H1 (cell line): Measurements from ENCODE around the gene ZGRF1. TPM values are rescaled to one million over a fixed set of nuclear protein-coding genes. Genes with fewer than 3 reads are reported as not detected.

ENCODE experiments used
- CBX5 ChIP-seq: fragments of 300-800, 300-1000 bp; sonication (generic); IDR thresholded peaks from 2 replicates; pipeline ENCODE4 v1.7.1; 2016; ENCODE audit warnings: antibody characterized with exemption, low read length, low read depth
- JUN ChIP-seq: IDR thresholded peaks from 2 replicates; pipeline ENCODE4 v1.6.1; 2011; ENCODE audit warnings: low read depth, mild to moderate bottlenecking, improper control_type of control experiment, low read length
- NRF1 ChIP-seq: IDR thresholded peaks from 2 replicates; pipeline ENCODE4 v1.6.1; 2011; ENCODE audit warnings: mild to moderate bottlenecking, low read depth, low read length, improper control_type of control experiment
- RNF2 ChIP-seq: fragments of 200-900, 300-1000 bp; sonication (generic); IDR thresholded peaks from 2 replicates; pipeline ENCODE4 v1.7.1; 2016; ENCODE audit warnings: borderline replicate concordance, low read depth, mild to moderate bottlenecking, antibody characterized with exemption, low read length; ENCODE audit not compliant: poor library complexity, severe bottlenecking; ENCODE audit errors: missing control alignments
- SIRT6 ChIP-seq: IDR thresholded peaks from one replicate; pipeline ENCODE4 v1.7.1; 2012; ENCODE audit warnings: low read length, inconsistent platforms
- SRF ChIP-seq: IDR thresholded peaks from 2 replicates; pipeline ENCODE4 v1.6.1; 2011; ENCODE audit warnings: mild to moderate bottlenecking, low read depth, low read length, moderate library complexity
- polyA plus RNA-seq, 7 experiments: library from polyadenylated mRNA; depleted of rRNA in 3 of 7; stranded (reverse) in 5 of 7; unstranded in 2 of 7; fragments of >200 nt in 5 of 7; fragments of 200-250 nt in 2 of 7; gene quantifications; 1 replicate in 5 of 7; 2 replicates in 1 of 7; 4 replicates in 1 of 7; pipeline versions ENCODE4 v1.2.1 to v1.2.3, GENCODE V29; 2011 to 2013; ENCODE audit warnings: missing spikeins in 2 of 7, mixed read lengths in 2 of 7
- total RNA-seq: library from RNA; stranded (reverse); fragmentation: NEBNext Ultra II Directional; extraction: Animal tissue kit (Norgen Biotek cat#: 25700); gene quantifications from 2 replicates; pipeline ENCODE4 v1.2.1, GENCODE V29; 2021
- TF ChIP-seq, protein P1 (sequence below): fragments of 300-600 bp; sonication (generic); IDR thresholded peaks from 2 replicates; pipeline ENCODE4 v1.7.1; 2012; ENCODE audit warnings: low read length, moderate library complexity, mild to moderate bottlenecking, inconsistent platforms; ENCODE audit not compliant: insufficient replicate concordance

ZGRF1 gene
- total and polyA plus RNA-seq, 2 of the 8 experiments (the other 6 are each of a cell fraction or from before 2014, with no cell fraction given): 12.0 to 44.6 TPM

DNA sequence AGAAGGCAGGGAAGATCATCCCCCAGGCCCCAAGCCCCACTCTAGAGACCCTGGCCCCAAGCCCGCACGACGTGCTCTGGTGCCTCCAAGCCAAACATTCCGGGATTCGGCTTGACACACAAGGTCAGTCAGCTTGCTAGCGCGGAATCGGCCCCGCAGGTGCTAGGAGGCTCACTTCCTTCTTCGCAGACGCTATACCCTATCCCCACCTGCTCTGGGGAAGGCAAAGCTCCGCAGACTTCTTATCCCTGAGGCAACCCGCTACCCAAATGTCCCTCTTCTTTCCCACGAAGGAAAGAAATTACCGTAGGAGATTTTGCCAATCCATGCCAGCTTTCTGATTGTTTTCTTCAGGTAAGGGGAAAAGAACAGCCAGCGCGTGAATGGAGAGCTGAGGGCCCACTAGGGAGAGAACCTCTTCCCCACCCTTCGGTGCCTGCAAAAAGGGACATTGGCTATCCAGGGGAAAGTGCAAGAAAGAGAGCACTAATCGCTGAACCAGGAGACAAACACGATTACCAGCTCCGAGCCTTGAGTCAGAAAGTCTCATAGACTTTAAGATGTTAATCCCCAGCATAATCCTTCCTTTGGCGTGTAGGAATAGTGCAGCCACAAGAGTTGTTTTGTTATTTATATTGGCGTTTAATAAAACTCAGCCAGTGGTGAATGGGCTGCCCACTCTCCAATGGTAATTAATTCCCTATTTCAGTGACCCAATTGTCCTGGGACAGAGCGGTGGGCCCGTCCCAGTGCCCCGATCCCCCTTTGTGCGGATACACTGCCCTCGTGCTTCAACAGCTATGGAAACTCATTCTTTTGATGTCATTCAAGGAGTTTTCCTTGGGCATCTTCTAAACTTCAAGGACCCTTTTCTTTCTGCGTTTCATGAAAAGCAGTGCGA is 115.3 kb downstream of the ZGRF1 start (continued):
- TF ChIP-seq, protein P1, sequence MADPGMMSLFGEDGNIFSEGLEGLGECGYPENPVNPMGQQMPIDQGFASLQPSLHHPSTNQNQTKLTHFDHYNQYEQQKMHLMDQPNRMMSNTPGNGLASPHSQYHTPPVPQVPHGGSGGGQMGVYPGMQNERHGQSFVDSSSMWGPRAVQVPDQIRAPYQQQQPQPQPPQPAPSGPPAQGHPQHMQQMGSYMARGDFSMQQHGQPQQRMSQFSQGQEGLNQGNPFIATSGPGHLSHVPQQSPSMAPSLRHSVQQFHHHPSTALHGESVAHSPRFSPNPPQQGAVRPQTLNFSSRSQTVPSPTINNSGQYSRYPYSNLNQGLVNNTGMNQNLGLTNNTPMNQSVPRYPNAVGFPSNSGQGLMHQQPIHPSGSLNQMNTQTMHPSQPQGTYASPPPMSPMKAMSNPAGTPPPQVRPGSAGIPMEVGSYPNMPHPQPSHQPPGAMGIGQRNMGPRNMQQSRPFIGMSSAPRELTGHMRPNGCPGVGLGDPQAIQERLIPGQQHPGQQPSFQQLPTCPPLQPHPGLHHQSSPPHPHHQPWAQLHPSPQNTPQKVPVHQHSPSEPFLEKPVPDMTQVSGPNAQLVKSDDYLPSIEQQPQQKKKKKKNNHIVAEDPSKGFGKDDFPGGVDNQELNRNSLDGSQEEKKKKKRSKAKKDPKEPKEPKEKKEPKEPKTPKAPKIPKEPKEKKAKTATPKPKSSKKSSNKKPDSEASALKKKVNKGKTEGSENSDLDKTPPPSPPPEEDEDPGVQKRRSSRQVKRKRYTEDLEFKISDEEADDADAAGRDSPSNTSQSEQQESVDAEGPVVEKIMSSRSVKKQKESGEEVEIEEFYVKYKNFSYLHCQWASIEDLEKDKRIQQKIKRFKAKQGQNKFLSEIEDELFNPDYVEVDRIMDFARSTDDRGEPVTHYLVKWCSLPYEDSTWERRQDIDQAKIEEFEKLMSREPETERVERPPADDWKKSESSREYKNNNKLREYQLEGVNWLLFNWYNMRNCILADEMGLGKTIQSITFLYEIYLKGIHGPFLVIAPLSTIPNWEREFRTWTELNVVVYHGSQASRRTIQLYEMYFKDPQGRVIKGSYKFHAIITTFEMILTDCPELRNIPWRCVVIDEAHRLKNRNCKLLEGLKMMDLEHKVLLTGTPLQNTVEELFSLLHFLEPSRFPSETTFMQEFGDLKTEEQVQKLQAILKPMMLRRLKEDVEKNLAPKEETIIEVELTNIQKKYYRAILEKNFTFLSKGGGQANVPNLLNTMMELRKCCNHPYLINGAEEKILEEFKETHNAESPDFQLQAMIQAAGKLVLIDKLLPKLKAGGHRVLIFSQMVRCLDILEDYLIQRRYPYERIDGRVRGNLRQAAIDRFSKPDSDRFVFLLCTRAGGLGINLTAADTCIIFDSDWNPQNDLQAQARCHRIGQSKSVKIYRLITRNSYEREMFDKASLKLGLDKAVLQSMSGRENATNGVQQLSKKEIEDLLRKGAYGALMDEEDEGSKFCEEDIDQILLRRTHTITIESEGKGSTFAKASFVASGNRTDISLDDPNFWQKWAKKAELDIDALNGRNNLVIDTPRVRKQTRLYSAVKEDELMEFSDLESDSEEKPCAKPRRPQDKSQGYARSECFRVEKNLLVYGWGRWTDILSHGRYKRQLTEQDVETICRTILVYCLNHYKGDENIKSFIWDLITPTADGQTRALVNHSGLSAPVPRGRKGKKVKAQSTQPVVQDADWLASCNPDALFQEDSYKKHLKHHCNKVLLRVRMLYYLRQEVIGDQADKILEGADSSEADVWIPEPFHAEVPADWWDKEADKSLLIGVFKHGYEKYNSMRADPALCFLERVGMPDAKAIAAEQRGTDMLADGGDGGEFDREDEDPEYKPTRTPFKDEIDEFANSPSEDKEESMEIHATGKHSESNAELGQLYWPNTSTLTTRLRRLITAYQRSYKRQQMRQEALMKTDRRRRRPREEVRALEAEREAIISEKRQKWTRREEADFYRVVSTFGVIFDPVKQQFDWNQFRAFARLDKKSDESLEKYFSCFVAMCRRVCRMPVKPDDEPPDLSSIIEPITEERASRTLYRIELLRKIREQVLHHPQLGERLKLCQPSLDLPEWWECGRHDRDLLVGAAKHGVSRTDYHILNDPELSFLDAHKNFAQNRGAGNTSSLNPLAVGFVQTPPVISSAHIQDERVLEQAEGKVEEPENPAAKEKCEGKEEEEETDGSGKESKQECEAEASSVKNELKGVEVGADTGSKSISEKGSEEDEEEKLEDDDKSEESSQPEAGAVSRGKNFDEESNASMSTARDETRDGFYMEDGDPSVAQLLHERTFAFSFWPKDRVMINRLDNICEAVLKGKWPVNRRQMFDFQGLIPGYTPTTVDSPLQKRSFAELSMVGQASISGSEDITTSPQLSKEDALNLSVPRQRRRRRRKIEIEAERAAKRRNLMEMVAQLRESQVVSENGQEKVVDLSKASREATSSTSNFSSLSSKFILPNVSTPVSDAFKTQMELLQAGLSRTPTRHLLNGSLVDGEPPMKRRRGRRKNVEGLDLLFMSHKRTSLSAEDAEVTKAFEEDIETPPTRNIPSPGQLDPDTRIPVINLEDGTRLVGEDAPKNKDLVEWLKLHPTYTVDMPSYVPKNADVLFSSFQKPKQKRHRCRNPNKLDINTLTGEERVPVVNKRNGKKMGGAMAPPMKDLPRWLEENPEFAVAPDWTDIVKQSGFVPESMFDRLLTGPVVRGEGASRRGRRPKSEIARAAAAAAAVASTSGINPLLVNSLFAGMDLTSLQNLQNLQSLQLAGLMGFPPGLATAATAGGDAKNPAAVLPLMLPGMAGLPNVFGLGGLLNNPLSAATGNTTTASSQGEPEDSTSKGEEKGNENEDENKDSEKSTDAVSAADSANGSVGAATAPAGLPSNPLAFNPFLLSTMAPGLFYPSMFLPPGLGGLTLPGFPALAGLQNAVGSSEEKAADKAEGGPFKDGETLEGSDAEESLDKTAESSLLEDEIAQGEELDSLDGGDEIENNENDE: no peak
- TF ChIP-seq NRF1 (no peak), RNF2 (peak; percentile 57), CBX5 (no peak), JUN (no peak), SIRT6 (no peak), SRF (no peak)
